Measurements from ENCODE around the gene PNO1. TPM values are rescaled to one million over a fixed set of nuclear protein-coding genes. Genes with fewer than 3 reads are reported as not detected.

PNO1 gene
- polyA plus RNA-seq, 2 donors = 3.8 to 11.2 TPM

- peaks cover 0 to 1% of the 10 kb centered on the region in 2 donors for H3K36me3 ChIP-seq (ENCODE audit: control insufficient read depth in 2 of 2, insufficient read depth in 2 of 2, low read length in 1 of 2)
- no peak overlapping the region for H3K27ac ChIP-seq (ENCODE audit: low read depth in 2 of 2, low read length in 1 of 2)
- H3K9me3 ChIP-seq (ENCODE audit: control insufficient read depth in 2 of 2, insufficient read depth in 1 of 2, low read depth in 1 of 2, low read length in 1 of 2) = no peaks in the 10 kb centered on the region
- no peaks in the 10 kb centered on the region for H3K27me3 ChIP-seq (ENCODE audit: control insufficient read depth in 1 of 2, insufficient read depth in 2 of 2, low read length in 2 of 2)
- no peak overlapping the region for H3K4me3 ChIP-seq (ENCODE audit: low read depth in 1 of 2, low read length in 2 of 2)
- 51 to 55% methylated on average over 5 of the region's 5 CpGs for WGBS, 2 donors
- no peaks in the 10 kb centered on the region for H3K4me1 ChIP-seq (ENCODE audit: control insufficient read depth in 2 of 2, insufficient read depth in 2 of 2, low read length in 1 of 2)
Observed at GRCh38 chr2:68188831-68189230, 31.1 kb downstream of the PNO1 start.

- Histone ChIP-seq H3K9me3 (ENCODE audit: control insufficient read depth in 2 of 2, insufficient read depth in 1 of 2, low read depth in 1 of 2, low read length in 1 of 2) (no peaks in the 10 kb centered on the region), H3K4me1 (ENCODE audit: control insufficient read depth in 2 of 2, insufficient read depth in 2 of 2, low read length in 1 of 2) (no peaks in the 10 kb centered on the region), H3K27ac (ENCODE audit: low read depth in 2 of 2, low read length in 1 of 2) (no peak overlapping the region), H3K36me3 (ENCODE audit: control insufficient read depth in 2 of 2, insufficient read depth in 2 of 2, low read length in 1 of 2) (no peaks in the 10 kb centered on the region), H3K4me3 (ENCODE audit: low read depth in 1 of 2, low read length in 2 of 2) (no peak overlapping the region), H3K27me3 (ENCODE audit: control insufficient read depth in 1 of 2, insufficient read depth in 2 of 2, low read length in 2 of 2) (no peaks in the 10 kb centered on the region)
- WGBS, 2 donors = 83 to 87% methylated on average over 14 to 15 of the region's 15 CpGs
Observed at GRCh38 chr2:68189991-68190784, 32.5 kb downstream of the PNO1 start.

DNA sequence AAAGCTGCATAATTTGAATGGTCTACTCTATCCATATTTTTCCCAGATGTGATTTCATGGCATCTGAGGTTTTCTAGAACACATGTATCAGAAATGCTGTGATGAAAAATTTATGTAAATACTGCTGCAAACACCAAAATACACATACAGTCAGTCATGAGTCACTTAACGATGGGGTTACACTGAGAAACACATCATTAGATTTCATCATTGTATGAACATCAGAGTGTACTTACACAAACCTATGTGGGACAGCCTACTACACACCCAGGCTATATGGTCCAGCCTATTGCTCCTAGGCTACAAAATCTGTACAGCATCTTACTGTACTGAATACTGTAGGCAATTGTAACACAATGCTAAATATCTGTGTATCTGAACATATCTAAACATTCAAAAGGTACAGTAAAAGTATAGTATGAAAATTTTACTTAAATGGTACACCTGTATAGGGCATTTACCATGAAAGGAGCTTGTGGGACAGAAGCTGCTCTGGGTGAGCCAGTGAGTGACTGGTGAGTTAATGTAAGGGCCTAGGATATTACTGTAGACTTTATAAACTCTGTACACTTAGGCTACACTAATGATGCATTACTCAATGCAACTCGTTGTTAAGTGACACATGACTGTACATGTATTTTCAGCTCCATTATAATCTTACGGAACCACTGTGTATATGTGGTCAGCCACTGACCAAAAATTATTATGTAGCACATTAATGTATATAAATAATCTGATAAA lies 33.5 kb downstream of the PNO1 start:
- no peaks in the 10 kb centered on the region for H3K9me3 ChIP-seq (ENCODE audit: control insufficient read depth in 2 of 2, insufficient read depth in 1 of 2, low read depth in 1 of 2, low read length in 1 of 2)
- no peak overlapping the region for H3K4me3 ChIP-seq (ENCODE audit: low read depth in 1 of 2, low read length in 2 of 2)
- H3K27ac ChIP-seq (ENCODE audit: low read depth in 2 of 2, low read length in 1 of 2) = no peak overlapping the region
- no peaks in the 10 kb centered on the region for H3K27me3 ChIP-seq (ENCODE audit: control insufficient read depth in 1 of 2, insufficient read depth in 2 of 2, low read length in 2 of 2)
- no peaks in the 10 kb centered on the region for H3K36me3 ChIP-seq (ENCODE audit: control insufficient read depth in 2 of 2, insufficient read depth in 2 of 2, low read length in 1 of 2)
- no peaks in the 10 kb centered on the region for H3K4me1 ChIP-seq (ENCODE audit: control insufficient read depth in 2 of 2, insufficient read depth in 2 of 2, low read length in 1 of 2)
- 36 to 55% methylated on average over 3 of the region's 3 CpGs for WGBS, 2 donors

GRCh38 chr2:68193144-68193543 lies 35.5 kb downstream of the PNO1 start:
- Histone ChIP-seq H3K4me3 (ENCODE audit: low read depth in 1 of 2, low read length in 2 of 2) (no peak overlapping the region), H3K36me3 (ENCODE audit: control insufficient read depth in 2 of 2, insufficient read depth in 2 of 2, low read length in 1 of 2) (no peaks in the 10 kb centered on the region), H3K27ac (ENCODE audit: low read depth in 2 of 2, low read length in 1 of 2) (no peak overlapping the region), H3K9me3 (ENCODE audit: control insufficient read depth in 2 of 2, insufficient read depth in 1 of 2, low read depth in 1 of 2, low read length in 1 of 2) (no peaks in the 10 kb centered on the region), H3K27me3 (ENCODE audit: control insufficient read depth in 1 of 2, insufficient read depth in 2 of 2, low read length in 2 of 2) (no peaks in the 10 kb centered on the region), H3K4me1 (ENCODE audit: control insufficient read depth in 2 of 2, insufficient read depth in 2 of 2, low read length in 1 of 2) (no peaks in the 10 kb centered on the region)
- WGBS, 2 donors = 47 to 50% methylated on average over 3 of the region's 3 CpGs

- 78 to 80% methylated on average over 4 of the region's 4 CpGs for WGBS, 2 donors
- H3K36me3 ChIP-seq (ENCODE audit: control insufficient read depth in 2 of 2, insufficient read depth in 2 of 2, low read length in 1 of 2) = no peaks in the 10 kb centered on the region
- H3K27me3 ChIP-seq (ENCODE audit: control insufficient read depth in 1 of 2, insufficient read depth in 2 of 2, low read length in 2 of 2) = no peaks in the 10 kb centered on the region
- no peak overlapping the region for H3K4me3 ChIP-seq (ENCODE audit: low read depth in 1 of 2, low read length in 2 of 2)
- no peaks in the 10 kb centered on the region for H3K9me3 ChIP-seq (ENCODE audit: control insufficient read depth in 2 of 2, insufficient read depth in 1 of 2, low read depth in 1 of 2, low read length in 1 of 2)
- no peaks in the 10 kb centered on the region for H3K4me1 ChIP-seq (ENCODE audit: control insufficient read depth in 2 of 2, insufficient read depth in 2 of 2, low read length in 1 of 2)
- H3K27ac ChIP-seq (ENCODE audit: low read depth in 2 of 2, low read length in 1 of 2) = no peak overlapping the region
Observed at GRCh38 chr2:68193787-68194372, 36.2 kb downstream of the PNO1 start.

- H3K9me3 ChIP-seq (ENCODE audit: control insufficient read depth in 2 of 2, insufficient read depth in 1 of 2, low read depth in 1 of 2, low read length in 1 of 2) = no peaks in the 10 kb centered on the region
- no peaks in the 10 kb centered on the region for H3K4me1 ChIP-seq (ENCODE audit: control insufficient read depth in 2 of 2, insufficient read depth in 2 of 2, low read length in 1 of 2)
- no peak overlapping the region for H3K27ac ChIP-seq (ENCODE audit: low read depth in 2 of 2, low read length in 1 of 2)
- H3K4me3 ChIP-seq (ENCODE audit: low read depth in 1 of 2, low read length in 2 of 2) = no peak overlapping the region
- no peaks in the 10 kb centered on the region for H3K27me3 ChIP-seq (ENCODE audit: control insufficient read depth in 1 of 2, insufficient read depth in 2 of 2, low read length in 2 of 2)
- no peaks in the 10 kb centered on the region for H3K36me3 ChIP-seq (ENCODE audit: control insufficient read depth in 2 of 2, insufficient read depth in 2 of 2, low read length in 1 of 2)
Observed at GRCh38 chr2:68195096-68195495, 37.4 kb downstream of the PNO1 start.

GRCh38 chr2:68196120-68196716 lies 38.5 kb downstream of the PNO1 start:
- no peaks in the 10 kb centered on the region for H3K36me3 ChIP-seq (ENCODE audit: control insufficient read depth in 2 of 2, insufficient read depth in 2 of 2, low read length in 1 of 2)
- no peaks in the 10 kb centered on the region for H3K27me3 ChIP-seq (ENCODE audit: control insufficient read depth in 1 of 2, insufficient read depth in 2 of 2, low read length in 2 of 2)
- H3K27ac ChIP-seq (ENCODE audit: low read depth in 2 of 2, low read length in 1 of 2) = no peak overlapping the region
- H3K4me3 ChIP-seq (ENCODE audit: low read depth in 1 of 2, low read length in 2 of 2) = no peak overlapping the region
- H3K4me1 ChIP-seq (ENCODE audit: control insufficient read depth in 2 of 2, insufficient read depth in 2 of 2, low read length in 1 of 2) = no peaks in the 10 kb centered on the region
- 39 to 60% methylated on average over 4 of the region's 4 CpGs for WGBS, 2 donors
- no peaks in the 10 kb centered on the region for H3K9me3 ChIP-seq (ENCODE audit: control insufficient read depth in 2 of 2, insufficient read depth in 1 of 2, low read depth in 1 of 2, low read length in 1 of 2)

DNA sequence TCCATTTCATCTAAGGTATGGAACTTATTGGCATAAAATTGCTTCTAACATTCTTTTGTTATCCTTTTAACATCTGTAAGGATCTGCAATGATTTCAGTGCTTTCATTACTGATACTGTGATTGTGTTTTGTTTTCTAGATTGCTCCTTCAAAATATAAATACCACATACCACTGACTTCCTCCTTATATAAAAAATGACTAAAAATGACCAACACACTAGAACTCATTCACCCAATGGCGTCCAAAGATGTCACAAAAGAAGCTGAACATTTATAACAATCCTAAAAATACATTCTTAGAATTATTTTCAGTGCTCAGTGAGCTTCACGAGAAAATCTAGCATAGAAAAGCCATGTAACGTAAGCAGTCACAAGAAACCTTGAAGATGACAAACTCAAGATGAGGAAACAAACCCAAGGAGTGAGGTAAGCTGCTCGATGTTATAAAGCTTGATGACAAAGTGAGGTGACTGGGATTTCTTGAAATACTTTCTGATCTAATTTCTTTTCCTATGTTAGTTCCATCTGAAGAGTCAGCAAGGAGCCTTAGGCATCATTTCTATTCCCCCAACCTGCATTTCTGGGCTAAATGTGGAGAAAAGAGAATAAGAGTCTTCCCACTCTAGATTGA lies 42.6 kb downstream of the PNO1 start:
- no peak overlapping the region for H3K4me3 ChIP-seq (ENCODE audit: low read depth in 1 of 2, low read length in 2 of 2)
- H3K4me1 ChIP-seq (ENCODE audit: control insufficient read depth in 2 of 2, insufficient read depth in 2 of 2, low read length in 1 of 2) = no peaks in the 10 kb centered on the region
- H3K27ac ChIP-seq (ENCODE audit: low read depth in 2 of 2, low read length in 1 of 2) = no peak overlapping the region
- no peaks in the 10 kb centered on the region for H3K27me3 ChIP-seq (ENCODE audit: control insufficient read depth in 1 of 2, insufficient read depth in 2 of 2, low read length in 2 of 2)
- no peaks in the 10 kb centered on the region for H3K36me3 ChIP-seq (ENCODE audit: control insufficient read depth in 2 of 2, insufficient read depth in 2 of 2, low read length in 1 of 2)
- no peaks in the 10 kb centered on the region for H3K9me3 ChIP-seq (ENCODE audit: control insufficient read depth in 2 of 2, insufficient read depth in 1 of 2, low read depth in 1 of 2, low read length in 1 of 2)
- WGBS, 2 donors = 76 to 81% methylated on average over 4 of the region's 4 CpGs

DNA sequence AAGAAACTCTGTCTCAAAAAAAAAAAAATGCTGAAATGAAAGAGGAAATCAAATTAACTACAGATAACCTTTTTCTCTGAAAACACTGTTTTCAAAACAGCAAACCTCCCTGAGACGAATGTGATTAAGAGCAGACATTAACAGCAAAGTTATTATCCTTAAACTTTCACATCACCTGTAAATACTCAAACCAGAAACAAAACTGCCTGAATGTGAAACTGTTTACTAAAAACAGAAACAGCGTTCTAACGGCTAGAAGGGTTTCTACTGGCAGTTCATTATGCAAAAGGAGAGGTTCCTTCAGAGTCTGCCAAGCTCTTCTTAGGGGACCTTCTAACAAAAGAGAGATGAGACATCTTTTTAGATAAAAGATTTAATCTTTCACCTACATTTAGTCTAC lies 45.9 kb downstream of the PNO1 start:
- Histone ChIP-seq H3K9me3 (ENCODE audit: control insufficient read depth in 2 of 2, insufficient read depth in 1 of 2, low read depth in 1 of 2, low read length in 1 of 2) (no peaks in the 10 kb centered on the region), H3K4me1 (ENCODE audit: control insufficient read depth in 2 of 2, insufficient read depth in 2 of 2, low read length in 1 of 2) (no peaks in the 10 kb centered on the region), H3K27ac (ENCODE audit: low read depth in 2 of 2, low read length in 1 of 2) (no peak overlapping the region), H3K27me3 (ENCODE audit: control insufficient read depth in 1 of 2, insufficient read depth in 2 of 2, low read length in 2 of 2) (no peaks in the 10 kb centered on the region), H3K36me3 (ENCODE audit: control insufficient read depth in 2 of 2, insufficient read depth in 2 of 2, low read length in 1 of 2) (no peaks in the 10 kb centered on the region), H3K4me3 (ENCODE audit: low read depth in 1 of 2, low read length in 2 of 2) (no peak overlapping the region)
- 43 to 45% methylated on average over 3 of the region's 3 CpGs for WGBS, 2 donors

Measured in esophagus (tissue), 2 donors.